HG03095 (cell line): ENCODE data around the gene PHTF1.

ENCODE experiments used
- ATAC-seq: cut with Tn5 transposase; IDR thresholded peaks from one replicate; pipeline ENCODE4 v1.9.1; 2021; ENCODE audit warnings: moderate library complexity; ENCODE audit not compliant: unreplicated experiment

The PHTF1 gene

DNA sequence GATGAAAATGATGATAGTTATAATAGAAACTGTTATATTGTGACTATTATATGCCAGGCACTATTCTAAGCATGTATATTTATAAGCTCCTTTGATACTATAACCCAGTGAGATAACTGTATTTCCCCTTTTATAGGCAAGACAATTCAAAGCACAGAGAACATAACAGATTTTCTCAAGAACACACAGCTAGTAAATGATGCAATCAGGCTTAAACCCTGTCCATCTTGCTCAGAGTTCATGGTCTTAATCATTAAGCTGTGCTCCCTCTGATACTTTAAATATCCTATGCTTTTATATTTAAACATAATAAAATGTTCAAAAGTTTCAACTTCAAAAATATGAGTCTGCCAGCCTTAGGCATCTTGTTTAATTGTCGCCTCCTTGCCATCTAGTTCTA, 88.6 kb downstream of the PHTF1 start:
- ATAC-seq: no peak

DNA sequence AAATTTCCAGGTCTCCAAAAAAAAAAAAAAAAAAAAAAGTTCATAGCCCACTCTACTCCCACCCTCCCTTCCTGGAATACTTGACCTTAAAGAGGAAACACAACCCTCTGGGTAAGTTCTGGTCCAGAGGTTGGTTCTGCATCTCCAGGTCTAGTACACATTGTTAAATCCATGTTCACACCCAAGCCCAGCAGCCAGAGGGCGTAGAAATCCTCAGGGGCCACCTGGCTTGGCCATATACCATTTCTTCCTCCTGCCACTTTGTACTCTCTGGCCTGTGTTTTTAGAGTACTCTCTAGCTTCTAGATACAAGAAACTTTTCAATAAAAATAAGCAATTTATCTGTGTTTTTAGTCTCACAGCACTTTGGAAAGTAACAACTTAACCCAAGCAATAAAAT, 89.3 kb downstream of the PHTF1 start:
- ATAC-seq: no peak

GRCh38 chr1:113666126-113666525, 93.2 kb downstream of the PHTF1 start:
- ATAC-seq: no peak

- ATAC-seq: no peak
Observed at GRCh38 chr1:113665071-113665470, 94.2 kb downstream of the PHTF1 start.

DNA sequence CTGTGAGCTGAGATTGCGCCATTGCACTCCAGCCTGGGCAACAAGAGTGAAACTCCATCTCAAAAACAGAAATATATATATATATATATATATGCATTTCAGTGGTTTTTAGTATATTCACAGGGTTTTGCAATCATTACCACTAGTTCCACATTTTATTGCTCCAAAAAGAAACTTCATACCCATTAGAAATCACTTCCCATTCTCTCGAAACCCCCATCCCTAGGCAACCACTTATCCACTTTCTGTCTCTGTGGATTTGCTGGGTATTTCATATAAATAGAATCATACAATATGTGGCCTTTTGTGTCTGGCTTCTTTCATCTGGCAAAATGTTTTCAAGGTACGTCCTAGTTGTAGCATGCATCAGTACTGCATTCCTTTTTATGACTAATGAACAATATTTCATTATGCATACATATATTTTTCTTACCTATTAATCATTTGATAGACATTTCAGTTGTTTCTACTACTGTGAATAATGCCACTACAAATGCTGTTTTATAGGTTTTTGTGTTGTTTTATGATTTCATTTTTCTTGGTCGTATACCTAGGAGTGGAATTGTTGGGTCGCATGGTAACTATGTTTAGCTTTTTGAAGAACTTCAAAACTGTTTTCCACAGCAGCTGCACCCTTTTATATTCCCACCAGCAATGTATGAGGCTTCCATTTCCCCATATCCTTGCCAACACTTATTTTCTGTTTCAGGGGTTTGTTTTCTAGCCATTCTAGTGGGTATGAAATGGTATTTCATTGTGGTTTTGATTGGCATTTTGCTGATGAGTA, 95.9 kb downstream of the PHTF1 start:
- ATAC-seq: no peak

GRCh38 chr1:113662101-113662500, 97.2 kb downstream of the PHTF1 start:
- no peak for ATAC-seq

DNA sequence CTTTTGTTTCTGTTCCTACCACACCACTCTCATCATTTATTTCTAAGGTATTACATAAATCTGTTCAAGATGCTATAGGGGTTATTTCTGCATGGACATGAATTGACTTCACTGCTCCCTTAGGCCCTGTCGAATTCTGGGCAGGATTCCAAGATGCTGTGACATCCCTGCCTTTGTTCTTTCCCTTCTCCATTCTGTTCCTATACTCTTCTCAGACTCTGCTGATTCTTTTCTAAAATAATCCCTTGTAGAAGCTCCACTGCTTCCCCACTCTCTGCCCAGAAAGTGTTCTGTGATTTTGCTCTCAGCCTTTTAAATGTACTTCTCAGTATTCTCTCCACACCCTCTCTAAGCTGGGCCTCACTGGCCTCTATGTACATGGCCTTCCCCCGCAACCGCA, 99.2 kb downstream of the PHTF1 start:
- ATAC-seq: no peak

DNA sequence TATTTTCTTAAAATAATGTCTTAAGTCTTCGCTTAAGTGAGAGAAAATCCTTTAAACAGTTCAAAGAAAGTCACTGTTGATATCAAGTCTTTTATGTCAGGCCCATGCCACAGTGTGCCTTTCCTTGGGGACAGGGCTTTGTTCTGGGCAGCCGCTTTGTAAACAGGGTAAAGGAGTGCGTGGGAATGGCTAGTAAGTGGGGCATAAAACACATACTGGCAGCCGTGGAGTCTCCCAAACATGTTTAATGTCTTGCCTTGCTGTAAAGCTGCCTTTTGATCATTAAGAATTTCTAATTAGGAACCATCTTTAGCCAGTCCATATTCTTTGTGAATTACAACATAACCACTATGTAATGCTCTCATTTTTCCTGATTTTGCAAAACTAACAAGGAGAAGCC, 99.7 kb downstream of the PHTF1 start:
- no peak for ATAC-seq

- no peak for ATAC-seq
Observed at GRCh38 chr1:113659035-113659434, 100.3 kb downstream of the PHTF1 start.

DNA sequence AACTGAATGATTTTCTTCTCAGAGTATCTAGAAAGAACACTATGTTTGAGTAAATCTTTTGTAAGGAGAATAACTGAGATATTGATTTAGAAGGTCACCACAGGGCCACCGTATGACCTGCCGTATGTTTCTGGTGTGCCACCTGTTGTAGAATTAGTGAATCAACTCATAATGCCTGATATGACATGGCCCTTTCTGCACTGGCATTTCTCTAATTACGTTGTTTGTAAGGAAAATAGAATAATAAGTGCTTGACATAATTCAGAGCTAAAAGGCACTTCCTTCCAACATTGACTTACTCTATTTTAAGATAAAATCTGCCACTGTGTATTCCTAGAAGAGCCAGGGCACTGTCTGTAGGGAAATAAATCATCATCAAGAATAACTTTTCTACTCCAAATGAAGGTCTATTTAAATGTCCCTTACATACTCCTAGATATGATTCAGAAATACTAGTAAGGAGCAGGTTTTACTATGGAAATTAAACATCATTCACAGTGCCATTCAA, 101.7 kb downstream of the PHTF1 start:
- no peak for ATAC-seq

DNA sequence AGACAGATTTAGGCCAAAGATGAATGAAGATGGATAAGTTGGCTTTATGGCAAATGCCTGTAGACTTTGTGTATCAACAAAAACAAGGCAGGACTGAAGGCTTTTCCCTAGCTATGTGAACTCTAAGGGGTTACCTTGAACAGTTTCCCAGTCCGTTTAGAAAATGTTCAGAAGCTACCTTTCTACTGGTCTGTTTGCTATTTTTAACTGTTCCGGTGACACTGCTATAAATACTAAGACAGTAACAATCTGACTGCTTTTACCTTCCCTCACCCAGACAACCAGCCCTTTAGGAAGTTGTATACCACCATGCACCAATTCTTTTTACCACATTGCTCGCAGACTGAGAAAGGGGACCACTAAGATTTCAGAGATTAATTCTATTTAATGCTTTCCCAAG, 102.2 kb downstream of the PHTF1 start:
- no peak for ATAC-seq

DNA sequence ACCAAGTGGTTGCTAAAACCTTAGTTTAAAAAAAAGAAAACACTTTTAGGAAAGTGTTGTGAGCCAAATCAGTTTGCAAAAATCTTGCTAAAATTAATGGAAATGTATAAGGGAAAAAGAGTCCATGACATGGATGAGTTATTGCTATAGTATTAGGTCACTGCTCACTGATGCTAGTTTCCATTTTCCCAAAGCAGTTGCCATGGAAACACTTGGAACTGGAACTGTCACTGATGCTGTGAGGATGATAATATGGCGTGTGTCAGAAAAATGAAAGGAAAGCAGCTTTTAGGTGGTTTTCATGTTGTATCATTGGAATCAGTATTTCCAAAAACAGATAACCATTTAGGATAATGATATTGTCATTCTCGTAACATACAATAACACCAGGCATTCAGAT, 104.4 kb downstream of the PHTF1 start:
- ATAC-seq: no peak

DNA sequence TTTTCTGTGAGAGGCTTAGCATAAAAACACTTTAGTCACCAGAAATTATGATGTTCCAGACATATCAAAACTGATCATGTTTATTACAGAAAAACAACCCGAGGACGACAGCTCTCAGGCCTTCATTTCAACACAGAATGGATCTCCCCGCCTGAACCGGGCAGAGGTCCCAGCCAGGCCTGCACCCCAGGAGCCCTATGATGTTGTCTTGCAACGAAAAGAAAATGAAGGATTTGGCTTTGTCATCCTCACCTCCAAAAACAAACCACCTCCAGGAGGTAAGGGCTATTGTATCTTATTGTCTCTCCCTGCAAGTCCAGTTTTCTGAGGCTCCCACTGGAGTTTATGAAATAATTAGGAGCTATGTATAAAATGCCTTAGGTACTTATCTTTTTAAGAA, 105.5 kb downstream of the PHTF1 start:
- ATAC-seq: no peak

DNA sequence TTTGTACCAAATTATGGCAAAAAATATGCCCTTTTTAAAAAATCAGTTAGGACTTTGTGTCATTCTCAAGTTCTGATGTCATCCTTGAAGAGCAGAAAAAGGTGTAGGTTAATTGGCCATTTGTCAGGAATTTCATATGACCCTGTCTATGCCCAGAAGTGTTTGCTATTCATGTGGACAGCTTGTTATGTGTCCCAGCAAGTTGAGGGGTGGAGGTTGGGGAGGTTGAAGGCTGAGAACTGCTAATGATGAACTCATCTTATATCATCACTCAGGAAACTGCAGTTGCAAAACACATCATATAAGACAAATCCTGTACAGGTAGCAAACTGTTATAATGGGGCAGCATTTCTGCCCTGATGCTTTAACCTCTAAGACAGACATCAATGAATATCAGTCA, 106.5 kb downstream of the PHTF1 start:
- no peak for ATAC-seq

DNA sequence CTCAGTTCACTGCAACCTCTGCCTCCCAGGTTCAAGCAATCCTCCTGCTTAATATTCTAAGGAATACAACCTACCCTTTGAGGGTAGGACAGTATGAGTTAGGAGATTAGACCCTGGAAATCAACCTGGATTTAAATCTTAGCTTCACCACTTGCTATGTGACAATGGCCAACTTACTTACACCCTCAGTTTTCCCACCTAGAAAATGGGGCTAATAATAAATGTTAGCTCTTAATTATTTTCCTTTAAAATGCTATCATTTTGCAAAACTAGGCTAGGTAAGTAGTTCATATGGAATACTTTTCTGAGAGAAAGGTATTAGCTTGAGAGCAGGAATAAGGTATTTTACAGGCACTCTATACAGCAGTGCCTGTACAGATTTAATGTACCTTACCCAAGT, 110.8 kb downstream of the PHTF1 start:
- ATAC-seq: no peak

DNA sequence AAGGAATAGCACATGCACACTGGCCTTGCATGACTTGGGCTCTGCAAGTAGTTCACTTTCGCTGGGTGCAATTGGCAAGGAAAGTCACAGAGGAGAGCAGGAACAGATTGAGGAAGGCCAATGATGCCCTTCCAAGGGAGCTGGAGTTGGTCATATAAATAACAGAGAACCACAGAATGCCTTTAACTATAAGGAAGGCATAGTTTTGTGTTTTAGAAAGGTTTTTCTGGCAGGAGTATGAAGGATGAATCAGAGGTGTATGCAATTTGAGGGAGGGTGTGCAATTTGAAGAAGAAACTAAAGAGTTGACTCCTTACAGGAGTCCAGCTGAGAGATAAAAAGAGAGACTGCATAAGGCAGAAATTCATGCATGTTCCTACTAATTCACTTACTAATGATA, 112.1 kb downstream of the PHTF1 start:
- ATAC-seq: no peak
